Measurements from ENCODE around the gene RNF223. TPM values are rescaled to one million over a fixed set of nuclear protein-coding genes. Genes with fewer than 3 reads are reported as not detected.

The RNF223 gene
- total RNA-seq, 1 experiment from 2014 or later = not detected

DNA sequence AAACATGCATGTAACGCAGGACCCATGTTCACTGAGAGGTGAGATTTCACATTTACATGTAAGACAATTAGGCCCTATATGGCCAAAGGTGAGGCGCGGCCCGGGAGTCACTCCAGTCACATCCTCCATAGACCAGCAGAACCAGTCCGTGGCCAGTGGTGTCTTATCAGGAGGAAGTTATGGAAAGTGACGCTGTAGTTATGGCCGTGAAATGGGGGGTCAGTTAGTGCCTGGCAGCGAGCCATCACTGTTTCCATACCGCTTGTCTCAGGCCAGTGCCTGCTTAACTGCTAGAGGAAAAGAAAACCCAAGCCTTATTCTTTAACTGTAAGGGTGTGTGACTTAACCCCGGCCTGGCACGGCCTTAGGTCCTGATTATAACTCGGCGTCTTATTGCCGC is 35.6 kb upstream of the RNF223 start:
- no peak overlapping the region for H4K5ac ChIP-seq (ENCODE audit: insufficient read length, low read depth, low read length)
- no peak overlapping the region for H3T11ph ChIP-seq (ENCODE audit: low read length)
- Mint-ChIP-seq H3K4me3 (no peak overlapping the region), H3K9me3 (peaks cover 37 to 40% of the 10 kb centered on the region in 2 experiments), H3K4me1 (peaks cover 14 to 17% of the 10 kb centered on the region in 2 experiments), H3K36me3 (ENCODE audit: insufficient read depth in 1 of 3, low read depth in 3 of 3) (peaks cover 43 to 69% (median 46%) of the 10 kb centered on the region in 3 experiments), H3K27me3 (ENCODE audit: low read depth) (peaks cover 3% of the 10 kb centered on the region), H3K27ac (no peak overlapping the region)
- TF ChIP-seq, protein P1, sequence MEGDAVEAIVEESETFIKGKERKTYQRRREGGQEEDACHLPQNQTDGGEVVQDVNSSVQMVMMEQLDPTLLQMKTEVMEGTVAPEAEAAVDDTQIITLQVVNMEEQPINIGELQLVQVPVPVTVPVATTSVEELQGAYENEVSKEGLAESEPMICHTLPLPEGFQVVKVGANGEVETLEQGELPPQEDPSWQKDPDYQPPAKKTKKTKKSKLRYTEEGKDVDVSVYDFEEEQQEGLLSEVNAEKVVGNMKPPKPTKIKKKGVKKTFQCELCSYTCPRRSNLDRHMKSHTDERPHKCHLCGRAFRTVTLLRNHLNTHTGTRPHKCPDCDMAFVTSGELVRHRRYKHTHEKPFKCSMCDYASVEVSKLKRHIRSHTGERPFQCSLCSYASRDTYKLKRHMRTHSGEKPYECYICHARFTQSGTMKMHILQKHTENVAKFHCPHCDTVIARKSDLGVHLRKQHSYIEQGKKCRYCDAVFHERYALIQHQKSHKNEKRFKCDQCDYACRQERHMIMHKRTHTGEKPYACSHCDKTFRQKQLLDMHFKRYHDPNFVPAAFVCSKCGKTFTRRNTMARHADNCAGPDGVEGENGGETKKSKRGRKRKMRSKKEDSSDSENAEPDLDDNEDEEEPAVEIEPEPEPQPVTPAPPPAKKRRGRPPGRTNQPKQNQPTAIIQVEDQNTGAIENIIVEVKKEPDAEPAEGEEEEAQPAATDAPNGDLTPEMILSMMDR (conservative IDR thresholded peaks at IDR 0.05) = no peak
- H3K27me3 ChIP-seq (ENCODE audit: insufficient read depth, low read length) = no peaks in the 10 kb centered on the region
- H2AK5ac ChIP-seq (ENCODE audit: insufficient read length, low read length) = no peak overlapping the region
- WGBS (ENCODE audit: extremely low coverage, insufficient read length, low lambda C conversion rate) = no CpG with 5 or more reads among the region's 14 CpGs
- no peaks in the 10 kb centered on the region; the same call in 1 of the 2 replicates for H3K79me2 ChIP-seq (ENCODE audit: insufficient read depth, low read length)
- no peak overlapping the region for H3K27ac ChIP-seq (ENCODE audit: insufficient read length, low read depth, low read length)
- H3K56ac ChIP-seq (ENCODE audit: insufficient read length, low read depth, low read length) = no peak overlapping the region
- H3K9ac ChIP-seq (ENCODE audit: extremely low read depth, insufficient read length, low read length) = no peak overlapping the region
- no peaks in the 10 kb centered on the region for H4K20me1 ChIP-seq (ENCODE audit: control insufficient read depth, insufficient read depth, insufficient read length)
- no peak overlapping the region for H2BK20ac ChIP-seq (ENCODE audit: low read depth, low read length, poor library complexity, severe bottlenecking)
- no peak overlapping the region for H2BK12ac ChIP-seq (ENCODE audit: insufficient read length, low read depth, low read length)
- no peak overlapping the region for H3K4me2 ChIP-seq (ENCODE audit: insufficient read depth, insufficient read length, low read length)
- no peak overlapping the region for H3K14ac ChIP-seq (ENCODE audit: insufficient read depth, low read length)
- H3K79me1 ChIP-seq (ENCODE audit: insufficient read depth, low read depth, low read length, poor library complexity, severe bottlenecking) = peaks cover 2% of the 10 kb centered on the region
- H2BK120ac ChIP-seq (ENCODE audit: low read depth, low read length, poor library complexity, severe bottlenecking) = no peak overlapping the region
- H2BK15ac ChIP-seq (ENCODE audit: low read depth, low read length) = no peak overlapping the region
- H4K8ac ChIP-seq (replicated peaks; ENCODE audit: insufficient read length, low read depth, low read length) = no peak overlapping the region
- no peak overlapping the region for H3K18ac ChIP-seq (ENCODE audit: insufficient read length, low read depth, low read length)
- peaks cover 16% of the 10 kb centered on the region for H3K9me3 ChIP-seq (ENCODE audit: control insufficient read depth, low read depth, low read length)
- no peaks in the 10 kb centered on the region; the same call in 1 of the 2 replicates for H3K4me1 ChIP-seq (ENCODE audit: insufficient read depth, low read length)
- H3K23ac ChIP-seq (ENCODE audit: insufficient read length, low read depth, low read length) = no peak overlapping the region
- DNase-seq = no peak
- no peak overlapping the region for H3K4ac ChIP-seq (ENCODE audit: low read depth, low read length)
- no peaks in the 10 kb centered on the region for H3K23me2 ChIP-seq (ENCODE audit: insufficient read length, low read depth, low read length, poor library complexity, severe bottlenecking)
- H4K91ac ChIP-seq (ENCODE audit: insufficient read length, low read depth, low read length) = no peak overlapping the region
- H2BK5ac ChIP-seq (ENCODE audit: insufficient read length, low read length) = no peak overlapping the region
- no peak overlapping the region for H2AFZ ChIP-seq (ENCODE audit: low read length)
